ENCODE results near the gene PPP1R2.

PPP1R2 gene

GRCh38 chr3:195558602-195559001 is 15.5 kb upstream of the PPP1R2 start:
- no peaks in the 10 kb centered on the region for H3F3A ChIP-seq (ENCODE audit: control insufficient read depth, insufficient read depth)
- 0 out of 2 replicates have a peak, but pooled peaks cover 3% of the 10 kb centered on the region for H3K27me3 ChIP-seq (ENCODE audit: control insufficient read depth, low read length)
- TF ChIP-seq CTCF (IDR thresholded peaks at IDR 0.05; ENCODE audit: low read depth, low read length, poor library complexity, severe bottlenecking), result peak; percentile 74
- TF ChIP-seq EZH2phosphoT487 (IDR thresholded peaks at IDR 0.05; ENCODE audit: borderline replicate concordance, low read length), result no peak
- no peak overlapping the region for H3K4me3 ChIP-seq (ENCODE audit: low read length)
- H3K9me3 ChIP-seq (ENCODE audit: control insufficient read depth, insufficient read depth, low read length), result no peaks in the 10 kb centered on the region
- no peaks in the 10 kb centered on the region for H3K36me3 ChIP-seq (ENCODE audit: control insufficient read depth, low read length)
- H4K20me1 ChIP-seq (ENCODE audit: control insufficient read depth, insufficient read depth, low read depth, low read length), result no peaks in the 10 kb centered on the region
- no peaks in the 10 kb centered on the region for H3K9me2 ChIP-seq (replicated peaks; ENCODE audit: control insufficient read depth, low read length)
- no peak overlapping the region for H3K4me2 ChIP-seq (ENCODE audit: low read length)
- H3K4me1 ChIP-seq (ENCODE audit: control insufficient read depth, low read length), result peaks cover 3% of the 10 kb centered on the region; the same call in 1 of the 2 replicates
- no peak overlapping the region for H3K27ac ChIP-seq (ENCODE audit: low read depth, low read length)
- H3K79me2 ChIP-seq (ENCODE audit: control insufficient read depth, low read length), result no peaks in the 10 kb centered on the region

GRCh38 chr3:195557322-195557721 is 14.2 kb upstream of the PPP1R2 start:
- Histone ChIP-seq H3K4me1 (ENCODE audit: control insufficient read depth, low read length) (peaks cover 3% of the 10 kb centered on the region; the same call in 1 of the 2 replicates), H3F3A (ENCODE audit: control insufficient read depth, insufficient read depth) (no peaks in the 10 kb centered on the region), H3K9me2 (replicated peaks; ENCODE audit: control insufficient read depth, low read length) (no peaks in the 10 kb centered on the region), H3K27ac (ENCODE audit: low read depth, low read length) (no peak overlapping the region), H3K79me2 (ENCODE audit: control insufficient read depth, low read length) (no peaks in the 10 kb centered on the region), H3K4me2 (ENCODE audit: low read length) (no peak overlapping the region), H3K9me3 (ENCODE audit: control insufficient read depth, insufficient read depth, low read length) (no peaks in the 10 kb centered on the region), H3K36me3 (ENCODE audit: control insufficient read depth, low read length) (no peaks in the 10 kb centered on the region), H4K20me1 (ENCODE audit: control insufficient read depth, insufficient read depth, low read depth, low read length) (no peaks in the 10 kb centered on the region), H3K4me3 (ENCODE audit: low read length) (no peak overlapping the region), H3K27me3 (ENCODE audit: control insufficient read depth, low read length) (0 out of 2 replicates have a peak, but pooled peaks cover 3% of the 10 kb centered on the region)
- no peak for TF ChIP-seq EZH2phosphoT487 (IDR thresholded peaks at IDR 0.05; ENCODE audit: borderline replicate concordance, low read length)
- TF ChIP-seq CTCF (IDR thresholded peaks at IDR 0.05; ENCODE audit: low read depth, low read length, poor library complexity, severe bottlenecking), result no peak

- Histone ChIP-seq H3K4me1 (ENCODE audit: control insufficient read depth, low read length) (peaks cover 3% of the 10 kb centered on the region; the same call in 1 of the 2 replicates), H3F3A (ENCODE audit: control insufficient read depth, insufficient read depth) (no peaks in the 10 kb centered on the region), H3K79me2 (ENCODE audit: control insufficient read depth, low read length) (no peaks in the 10 kb centered on the region), H3K9me2 (replicated peaks; ENCODE audit: control insufficient read depth, low read length) (no peaks in the 10 kb centered on the region), H4K20me1 (ENCODE audit: control insufficient read depth, insufficient read depth, low read depth, low read length) (no peaks in the 10 kb centered on the region), H3K36me3 (ENCODE audit: control insufficient read depth, low read length) (no peaks in the 10 kb centered on the region), H3K9me3 (ENCODE audit: control insufficient read depth, insufficient read depth, low read length) (no peaks in the 10 kb centered on the region), H3K27me3 (ENCODE audit: control insufficient read depth, low read length) (0 out of 2 replicates have a peak, but pooled peaks cover 3% of the 10 kb centered on the region), H3K27ac (ENCODE audit: low read depth, low read length) (no peak overlapping the region), H3K4me2 (ENCODE audit: low read length) (no peak overlapping the region), H3K4me3 (ENCODE audit: low read length) (no peak overlapping the region)
- TF ChIP-seq EZH2phosphoT487 (IDR thresholded peaks at IDR 0.05; ENCODE audit: borderline replicate concordance, low read length) (no peak), CTCF (IDR thresholded peaks at IDR 0.05; ENCODE audit: low read depth, low read length, poor library complexity, severe bottlenecking) (peak; percentile 57)
Observed at GRCh38 chr3:195556390-195556789, 13.3 kb upstream of the PPP1R2 start.
